K562 (cell line): ENCODE results near the gene PPP1R12C. TPM values are rescaled to one million over a fixed set of nuclear protein-coding genes. Genes with fewer than 3 reads are reported as not detected.
A peak's percentile ranks its signal among the peaks of the same experiment; 100 is the strongest.

Experiments
- BACH1 ChIP-seq: fragments of 200-800 bp; sonication (Bioruptor generic); IDR thresholded peaks from 2 replicates; pipeline ENCODE4 v1.6.1; 2016; ENCODE audit warnings: missing genetic modification characterization, missing compliant biosample characterization
- CBFA2T3 ChIP-seq: fragments of 450-650 bp; IDR thresholded peaks from 2 replicates; pipeline ENCODE4 v1.6.1; 2017
- CREBBP ChIP-seq: IDR thresholded peaks from one replicate; pipeline ENCODE4 v1.6.1; 2012; ENCODE audit warnings: low read depth, mild to moderate bottlenecking, control low read depth, inconsistent platforms, low read length
- DMBX1 ChIP-seq: fragments of 250-450 bp; sonication (Bioruptor Pico); IDR thresholded peaks from 2 replicates; pipeline ENCODE4 v1.8.0; 2022; ENCODE audit warnings: inconsistent platforms, mild to moderate bottlenecking, moderate library complexity, borderline replicate concordance
- E2F8 ChIP-seq: fragments of 450-650 bp; IDR thresholded peaks from 2 replicates; pipeline ENCODE4 v1.7.1; 2018; ENCODE audit warnings: mild to moderate bottlenecking, low read depth; ENCODE audit not compliant: partially characterized antibody
- ERF ChIP-seq: fragments of 450-650 bp; formaldehyde crosslinking; IDR thresholded peaks from 2 replicates; pipeline ENCODE4 v1.4.0; 2020; ENCODE audit warnings: mild to moderate bottlenecking, mixed read lengths
- ETV1 ChIP-seq: fragments of 450-650 bp; conservative IDR thresholded peaks from 2 replicates; pipeline ENCODE4 v1.6.1; 2016; ENCODE audit warnings: missing genetic modification characterization, control low read depth, low read depth, missing compliant biosample characterization
- FOXP1 ChIP-seq: sonication (generic); formaldehyde crosslinking; IDR thresholded peaks from 2 replicates; pipeline ENCODE4 v1.8.0; 2022; ENCODE audit warnings: mild to moderate bottlenecking, missing genetic modification reagents
- FUS ChIP-seq: fragments of 200-400 bp; formaldehyde crosslinking; optimal IDR thresholded peaks from 2 replicates; pipeline ENCODE3; 2017; ENCODE audit warnings: low read depth, low read length
- POLR2B ChIP-seq: fragments of 450-650 bp; IDR thresholded peaks from 2 replicates; pipeline ENCODE4 v1.6.1; 2018; ENCODE audit warnings: low read depth; ENCODE audit not compliant: partially characterized antibody
- ZNF133 ChIP-seq: fragments of 250-450 bp; sonication (Bioruptor Pico); IDR thresholded peaks from 2 replicates; pipeline ENCODE4 v1.4.0; 2020; ENCODE audit warnings: mild to moderate bottlenecking
- polyA plus RNA-seq, 8 experiments: library from polyadenylated mRNA; depleted of rRNA in 4 of 8; stranded (reverse) in 5 of 8; unstranded in 3 of 8; fragments of >200 nt; fragmentation: Nextera tagmentation in 2 of 8; fragmentation: Illumina TruSeq in 1 of 8; extraction: Ambion mirVana in 2 of 8; extraction: Trizol in 1 of 8; gene quantifications; 2 replicates each; pipeline versions ENCODE4 v1.2.1 to v1.2.3, GENCODE V29; 2011 to 2014; ENCODE audit warnings: inconsistent platforms in 1 of 8, missing spikeins in 1 of 8
- total RNA-seq, 7 experiments: library from RNA; depleted of rRNA in 6 of 7; stranded (reverse); fragments of >200 nt in 6 of 7; fragmentation: Illumina TruSeq in 2 of 7; extraction: Trizol in 2 of 7; gene quantifications; 2 replicates each; pipeline versions ENCODE4 v1.2.1 to v1.2.3, GENCODE V29; 2011 to 2021; ENCODE audit warnings: low replicate concordance in 1 of 7
- TF ChIP-seq, protein P1 (sequence below): fragments of 250-450 bp; sonication (Bioruptor Pico); IDR thresholded peaks from 2 replicates; pipeline ENCODE4 v1.5.0; 2022; ENCODE audit warnings: mild to moderate bottlenecking
- TF ChIP-seq, protein P2 (sequence below): fragments of 250-450 bp; sonication (Bioruptor Pico); IDR thresholded peaks from 2 replicates; pipeline ENCODE4 v1.4.0; 2020

Gene PPP1R12C
- total and polyA plus RNA-seq, 9 of the 15 experiments (the other 6 are each of a cell fraction or from before 2014, with no cell fraction given) = 1.8 to 136 (median 33.7) TPM

DNA sequence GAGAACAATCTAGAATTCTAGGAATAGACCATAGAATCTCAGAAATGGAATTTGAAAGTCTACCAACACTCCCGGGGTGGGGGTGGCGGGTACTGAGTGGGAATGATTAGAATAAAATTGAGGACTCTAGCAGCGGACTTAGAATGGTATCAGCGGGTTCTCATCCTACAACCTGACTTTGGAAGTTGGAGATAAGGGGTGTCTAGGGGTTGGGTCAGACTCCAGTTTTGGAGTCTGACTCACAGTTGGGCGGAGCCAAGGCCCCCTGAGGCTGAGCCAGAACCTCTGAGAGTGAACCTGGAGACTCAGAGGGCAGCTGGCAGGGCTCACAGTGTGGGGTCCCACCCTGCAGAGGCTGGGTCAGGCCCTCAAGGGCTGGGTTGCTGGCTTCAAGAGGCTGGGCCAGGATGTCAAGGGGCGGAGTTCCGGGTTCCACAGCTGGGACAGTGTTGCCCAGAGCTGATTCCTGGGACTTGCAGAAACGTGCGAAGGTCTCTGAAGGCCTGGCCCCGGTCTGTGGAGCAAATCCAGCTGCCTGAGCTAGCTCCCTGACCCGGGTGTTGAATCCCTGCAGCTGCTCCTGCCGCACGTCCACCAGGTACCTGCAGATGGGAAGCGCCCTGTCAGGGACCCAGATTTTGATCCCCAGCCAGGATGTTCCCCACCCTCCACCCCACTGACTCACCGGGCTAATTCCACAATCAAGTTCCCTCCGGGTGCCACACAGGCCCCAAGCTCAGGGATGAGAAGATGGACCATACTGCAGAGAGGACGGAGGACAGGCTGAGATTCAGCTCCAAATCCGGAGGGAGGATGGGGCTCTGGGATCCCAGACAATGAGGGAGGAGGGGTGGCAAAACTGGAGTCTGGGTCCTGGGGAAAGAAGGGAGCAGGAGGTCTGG, 41.7 kb upstream of the PPP1R12C start (continued):
- TF ChIP-seq, protein P1, sequence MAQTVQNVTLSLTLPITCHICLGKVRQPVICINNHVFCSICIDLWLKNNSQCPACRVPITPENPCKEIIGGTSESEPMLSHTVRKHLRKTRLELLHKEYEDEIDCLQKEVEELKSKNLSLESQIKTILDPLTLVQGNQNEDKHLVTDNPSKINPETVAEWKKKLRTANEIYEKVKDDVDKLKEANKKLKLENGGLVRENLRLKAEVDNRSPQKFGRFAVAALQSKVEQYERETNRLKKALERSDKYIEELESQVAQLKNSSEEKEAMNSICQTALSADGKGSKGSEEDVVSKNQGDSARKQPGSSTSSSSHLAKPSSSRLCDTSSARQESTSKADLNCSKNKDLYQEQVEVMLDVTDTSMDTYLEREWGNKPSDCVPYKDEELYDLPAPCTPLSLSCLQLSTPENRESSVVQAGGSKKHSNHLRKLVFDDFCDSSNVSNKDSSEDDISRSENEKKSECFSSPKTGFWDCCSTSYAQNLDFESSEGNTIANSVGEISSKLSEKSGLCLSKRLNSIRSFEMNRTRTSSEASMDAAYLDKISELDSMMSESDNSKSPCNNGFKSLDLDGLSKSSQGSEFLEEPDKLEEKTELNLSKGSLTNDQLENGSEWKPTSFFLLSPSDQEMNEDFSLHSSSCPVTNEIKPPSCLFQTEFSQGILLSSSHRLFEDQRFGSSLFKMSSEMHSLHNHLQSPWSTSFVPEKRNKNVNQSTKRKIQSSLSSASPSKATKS (CRISPR knock-in tag) = no peak
- TF ChIP-seq DMBX1 (no peak), ERF (CRISPR knock-in tag) (no peak), E2F8 (no peak), BACH1 (tag) (no peak), POLR2B (peak; percentile 53), FOXP1 (CRISPR knock-in tag) (no peak), ETV1 (no peak), CREBBP (no peak), ZNF133 (CRISPR knock-in tag) (no peak), CBFA2T3 (peak; percentile 91), FUS (no peak)
- TF ChIP-seq, protein P2, sequence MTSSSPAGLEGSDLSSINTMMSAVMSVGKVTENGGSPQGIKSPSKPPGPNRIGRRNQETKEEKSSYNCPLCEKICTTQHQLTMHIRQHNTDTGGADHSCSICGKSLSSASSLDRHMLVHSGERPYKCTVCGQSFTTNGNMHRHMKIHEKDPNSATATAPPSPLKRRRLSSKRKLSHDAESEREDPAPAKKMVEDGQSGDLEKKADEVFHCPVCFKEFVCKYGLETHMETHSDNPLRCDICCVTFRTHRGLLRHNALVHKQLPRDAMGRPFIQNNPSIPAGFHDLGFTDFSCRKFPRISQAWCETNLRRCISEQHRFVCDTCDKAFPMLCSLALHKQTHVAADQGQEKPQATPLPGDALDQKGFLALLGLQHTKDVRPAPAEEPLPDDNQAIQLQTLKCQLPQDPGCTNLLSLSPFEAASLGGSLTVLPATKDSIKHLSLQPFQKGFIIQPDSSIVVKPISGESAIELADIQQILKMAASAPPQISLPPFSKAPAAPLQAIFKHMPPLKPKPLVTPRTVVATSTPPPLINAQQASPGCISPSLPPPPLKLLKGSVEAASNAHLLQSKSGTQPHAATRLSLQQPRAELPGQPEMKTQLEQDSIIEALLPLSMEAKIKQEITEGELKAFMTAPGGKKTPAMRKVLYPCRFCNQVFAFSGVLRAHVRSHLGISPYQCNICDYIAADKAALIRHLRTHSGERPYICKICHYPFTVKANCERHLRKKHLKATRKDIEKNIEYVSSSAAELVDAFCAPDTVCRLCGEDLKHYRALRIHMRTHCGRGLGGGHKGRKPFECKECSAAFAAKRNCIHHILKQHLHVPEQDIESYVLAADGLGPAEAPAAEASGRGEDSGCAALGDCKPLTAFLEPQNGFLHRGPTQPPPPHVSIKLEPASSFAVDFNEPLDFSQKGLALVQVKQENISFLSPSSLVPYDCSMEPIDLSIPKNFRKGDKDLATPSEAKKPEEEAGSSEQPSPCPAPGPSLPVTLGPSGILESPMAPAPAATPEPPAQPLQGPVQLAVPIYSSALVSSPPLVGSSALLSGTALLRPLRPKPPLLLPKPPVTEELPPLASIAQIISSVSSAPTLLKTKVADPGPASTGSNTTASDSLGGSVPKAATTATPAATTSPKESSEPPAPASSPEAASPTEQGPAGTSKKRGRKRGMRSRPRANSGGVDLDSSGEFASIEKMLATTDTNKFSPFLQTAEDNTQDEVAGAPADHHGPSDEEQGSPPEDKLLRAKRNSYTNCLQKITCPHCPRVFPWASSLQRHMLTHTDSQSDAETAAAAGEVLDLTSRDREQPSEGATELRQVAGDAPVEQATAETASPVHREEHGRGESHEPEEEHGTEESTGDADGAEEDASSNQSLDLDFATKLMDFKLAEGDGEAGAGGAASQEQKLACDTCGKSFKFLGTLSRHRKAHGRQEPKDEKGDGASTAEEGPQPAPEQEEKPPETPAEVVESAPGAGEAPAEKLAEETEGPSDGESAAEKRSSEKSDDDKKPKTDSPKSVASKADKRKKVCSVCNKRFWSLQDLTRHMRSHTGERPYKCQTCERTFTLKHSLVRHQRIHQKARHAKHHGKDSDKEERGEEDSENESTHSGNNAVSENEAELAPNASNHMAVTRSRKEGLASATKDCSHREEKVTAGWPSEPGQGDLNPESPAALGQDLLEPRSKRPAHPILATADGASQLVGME (CRISPR knock-in tag) = no peak
